Esophagus squamous epithelium (tissue), 4 donors: ENCODE results near the gene BGLAP.

Source experiments
- POLR2A ChIP-seq, 4 donors: fragments of 450-650 bp; IDR thresholded peaks; one replicate each; pipeline ENCODE4 v1.6.1; 2017; ENCODE audit warnings: antibody characterized with exemption in 4 of 4, mild to moderate bottlenecking in 4 of 4, moderate library complexity in 3 of 4
- TF ChIP-seq, protein P1 (sequence below), 6 experiments: fragments of 450-650 bp in 4 of 6; fragments of 200-600 bp in 2 of 6; sonication (generic) in 2 of 6; IDR thresholded peaks; one replicate each; pipeline ENCODE4 v1.5.1; 2016 to 2019; ENCODE audit warnings: antibody characterized with exemption in 6 of 6, mild to moderate bottlenecking in 4 of 6, moderate library complexity in 4 of 6

DNA sequence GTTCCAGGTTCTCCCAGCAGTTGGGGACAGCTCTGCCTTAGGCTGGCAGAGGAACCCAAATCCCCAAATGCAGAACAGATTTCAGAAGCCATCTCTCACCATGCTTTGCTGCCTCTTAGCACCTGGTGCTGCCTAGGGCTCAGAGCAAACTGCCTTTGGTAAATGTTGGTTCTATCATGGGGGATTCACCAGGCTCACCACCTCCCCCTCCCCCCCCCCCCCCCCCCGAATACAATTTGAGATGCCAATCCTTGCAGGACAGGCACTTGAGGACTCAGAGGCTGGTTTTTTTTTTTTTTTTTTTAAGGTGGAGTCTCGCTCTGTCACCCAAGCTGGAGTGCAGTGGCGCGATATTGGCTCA, 6.3 kb downstream of the BGLAP start:
- TF ChIP-seq, protein P1, sequence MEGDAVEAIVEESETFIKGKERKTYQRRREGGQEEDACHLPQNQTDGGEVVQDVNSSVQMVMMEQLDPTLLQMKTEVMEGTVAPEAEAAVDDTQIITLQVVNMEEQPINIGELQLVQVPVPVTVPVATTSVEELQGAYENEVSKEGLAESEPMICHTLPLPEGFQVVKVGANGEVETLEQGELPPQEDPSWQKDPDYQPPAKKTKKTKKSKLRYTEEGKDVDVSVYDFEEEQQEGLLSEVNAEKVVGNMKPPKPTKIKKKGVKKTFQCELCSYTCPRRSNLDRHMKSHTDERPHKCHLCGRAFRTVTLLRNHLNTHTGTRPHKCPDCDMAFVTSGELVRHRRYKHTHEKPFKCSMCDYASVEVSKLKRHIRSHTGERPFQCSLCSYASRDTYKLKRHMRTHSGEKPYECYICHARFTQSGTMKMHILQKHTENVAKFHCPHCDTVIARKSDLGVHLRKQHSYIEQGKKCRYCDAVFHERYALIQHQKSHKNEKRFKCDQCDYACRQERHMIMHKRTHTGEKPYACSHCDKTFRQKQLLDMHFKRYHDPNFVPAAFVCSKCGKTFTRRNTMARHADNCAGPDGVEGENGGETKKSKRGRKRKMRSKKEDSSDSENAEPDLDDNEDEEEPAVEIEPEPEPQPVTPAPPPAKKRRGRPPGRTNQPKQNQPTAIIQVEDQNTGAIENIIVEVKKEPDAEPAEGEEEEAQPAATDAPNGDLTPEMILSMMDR (IDR thresholded peaks at IDR 0.05): no peak
- TF ChIP-seq POLR2A (IDR thresholded peaks at IDR 0.05): no peak
